Measurements from ENCODE around the gene FAM83E.

DNA sequence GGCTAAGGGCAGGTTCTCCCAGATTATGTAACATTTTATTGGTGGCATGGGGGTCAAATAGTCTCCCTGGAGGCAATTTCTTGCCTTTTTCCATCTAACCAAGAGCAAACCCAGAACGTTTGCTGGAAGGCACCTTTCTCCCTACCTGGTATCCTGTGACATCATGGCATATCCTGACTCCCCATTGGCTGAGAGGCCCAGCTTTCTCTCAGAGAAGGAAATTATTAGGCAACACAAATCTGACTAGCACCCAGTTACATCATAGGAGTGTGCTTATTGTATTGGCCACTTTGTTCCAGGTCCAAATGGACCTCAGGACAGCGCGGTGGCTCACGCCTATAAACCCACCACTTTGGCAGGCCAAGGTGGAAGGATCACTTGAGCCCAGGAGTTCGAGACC lies 44.9 kb upstream of the FAM83E start:
- TF ChIP-seq TARDBP (IDR thresholded peaks at IDR 0.05) (no peak), FOXM1 (IDR thresholded peaks at IDR 0.05; ENCODE audit: borderline replicate concordance) (no peak), FOXA1 (IDR thresholded peaks at IDR 0.05) (no peak), HDGF (IDR thresholded peaks at IDR 0.05; ENCODE audit: borderline replicate concordance) (no peak), FOXK2 (IDR thresholded peaks at IDR 0.05) (no peak), ELF4 (IDR thresholded peaks at IDR 0.05) (no peak), SP1 (IDR thresholded peaks at IDR 0.05) (no peak), ZNF384 (IDR thresholded peaks at IDR 0.05) (no peak), NFRKB (IDR thresholded peaks at IDR 0.05) (no peak), LEF1 (IDR thresholded peaks at IDR 0.05; ENCODE audit: borderline replicate concordance) (no peak), SUZ12 (IDR thresholded peaks at IDR 0.05) (no peak)
- TF ChIP-seq, protein P1, sequence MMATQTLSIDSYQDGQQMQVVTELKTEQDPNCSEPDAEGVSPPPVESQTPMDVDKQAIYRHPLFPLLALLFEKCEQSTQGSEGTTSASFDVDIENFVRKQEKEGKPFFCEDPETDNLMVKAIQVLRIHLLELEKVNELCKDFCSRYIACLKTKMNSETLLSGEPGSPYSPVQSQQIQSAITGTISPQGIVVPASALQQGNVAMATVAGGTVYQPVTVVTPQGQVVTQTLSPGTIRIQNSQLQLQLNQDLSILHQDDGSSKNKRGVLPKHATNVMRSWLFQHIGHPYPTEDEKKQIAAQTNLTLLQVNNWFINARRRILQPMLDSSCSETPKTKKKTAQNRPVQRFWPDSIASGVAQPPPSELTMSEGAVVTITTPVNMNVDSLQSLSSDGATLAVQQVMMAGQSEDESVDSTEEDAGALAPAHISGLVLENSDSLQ (IDR thresholded peaks at IDR 0.05): no peak
